ENCODE data around the gene RDH16. TPM values are rescaled to one million over a fixed set of nuclear protein-coding genes. Genes with fewer than 3 reads are reported as not detected.

The RDH16 gene
- total and polyA plus RNA-seq, 2 experiments from 2014 or later = 0.52 to 0.66 TPM

- ATAC-seq = no peak
- no peak overlapping the region for H3K27ac Mint-ChIP-seq
These were observed 3.1 kb downstream of the RDH16 start for GRCh38 chr12:56954057-56954957.

GRCh38 chr12:56953314-56953713, 4.1 kb downstream of the RDH16 start:
- Histone ChIP-seq H3K27ac (ENCODE audit: low read depth) (no peak overlapping the region), H3K4me1 (ENCODE audit: insufficient read depth) (no peaks in the 10 kb centered on the region), H3K79me2 (replicated peaks; ENCODE audit: insufficient read depth) (no peaks in the 10 kb centered on the region), H3K27me3 (ENCODE audit: insufficient read depth) (no peaks in the 10 kb centered on the region), H3F3A (replicated peaks; ENCODE audit: low read depth) (no peaks in the 10 kb centered on the region), H3K36me3 (ENCODE audit: insufficient read depth) (no peaks in the 10 kb centered on the region), H3K4me2 (no peak overlapping the region), H3K9me2 (ENCODE audit: insufficient read depth) (peaks cover 4% of the 10 kb centered on the region; the same call in 1 of the 2 replicates), H2AFZ (no peak overlapping the region), H3K4me3 (no peak overlapping the region), H4K20me1 (replicated peaks; ENCODE audit: insufficient read depth) (no peaks in the 10 kb centered on the region)
- Mint-ChIP-seq H3K36me3 (ENCODE audit: low read depth) (peaks cover 5% of the 10 kb centered on the region), H3K27ac (no peak overlapping the region), H3K4me3 (no peak overlapping the region), H3K9me3 (peaks cover 32% of the 10 kb centered on the region), H3K4me1 (no peaks in the 10 kb centered on the region), H3K27me3 (ENCODE audit: insufficient read depth, low read depth, poor library complexity) (peaks cover 12% of the 10 kb centered on the region)
- ATAC-seq (no peak), DNase-seq (ENCODE audit: low spot score) (no peak)
- TF ChIP-seq, protein P1, sequence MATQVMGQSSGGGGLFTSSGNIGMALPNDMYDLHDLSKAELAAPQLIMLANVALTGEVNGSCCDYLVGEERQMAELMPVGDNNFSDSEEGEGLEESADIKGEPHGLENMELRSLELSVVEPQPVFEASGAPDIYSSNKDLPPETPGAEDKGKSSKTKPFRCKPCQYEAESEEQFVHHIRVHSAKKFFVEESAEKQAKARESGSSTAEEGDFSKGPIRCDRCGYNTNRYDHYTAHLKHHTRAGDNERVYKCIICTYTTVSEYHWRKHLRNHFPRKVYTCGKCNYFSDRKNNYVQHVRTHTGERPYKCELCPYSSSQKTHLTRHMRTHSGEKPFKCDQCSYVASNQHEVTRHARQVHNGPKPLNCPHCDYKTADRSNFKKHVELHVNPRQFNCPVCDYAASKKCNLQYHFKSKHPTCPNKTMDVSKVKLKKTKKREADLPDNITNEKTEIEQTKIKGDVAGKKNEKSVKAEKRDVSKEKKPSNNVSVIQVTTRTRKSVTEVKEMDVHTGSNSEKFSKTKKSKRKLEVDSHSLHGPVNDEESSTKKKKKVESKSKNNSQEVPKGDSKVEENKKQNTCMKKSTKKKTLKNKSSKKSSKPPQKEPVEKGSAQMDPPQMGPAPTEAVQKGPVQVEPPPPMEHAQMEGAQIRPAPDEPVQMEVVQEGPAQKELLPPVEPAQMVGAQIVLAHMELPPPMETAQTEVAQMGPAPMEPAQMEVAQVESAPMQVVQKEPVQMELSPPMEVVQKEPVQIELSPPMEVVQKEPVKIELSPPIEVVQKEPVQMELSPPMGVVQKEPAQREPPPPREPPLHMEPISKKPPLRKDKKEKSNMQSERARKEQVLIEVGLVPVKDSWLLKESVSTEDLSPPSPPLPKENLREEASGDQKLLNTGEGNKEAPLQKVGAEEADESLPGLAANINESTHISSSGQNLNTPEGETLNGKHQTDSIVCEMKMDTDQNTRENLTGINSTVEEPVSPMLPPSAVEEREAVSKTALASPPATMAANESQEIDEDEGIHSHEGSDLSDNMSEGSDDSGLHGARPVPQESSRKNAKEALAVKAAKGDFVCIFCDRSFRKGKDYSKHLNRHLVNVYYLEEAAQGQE (IDR thresholded peaks at IDR 0.05; ENCODE audit: unreplicated experiment) = no peak
- no peak for TF ChIP-seq ZNF462 (CRISPR knock-in tag; IDR thresholded peaks at IDR 0.05)

More at GRCh38 chr12:56954057-56954957, 3.1 kb downstream of the RDH16 start:
- TF ChIP-seq, protein P2, sequence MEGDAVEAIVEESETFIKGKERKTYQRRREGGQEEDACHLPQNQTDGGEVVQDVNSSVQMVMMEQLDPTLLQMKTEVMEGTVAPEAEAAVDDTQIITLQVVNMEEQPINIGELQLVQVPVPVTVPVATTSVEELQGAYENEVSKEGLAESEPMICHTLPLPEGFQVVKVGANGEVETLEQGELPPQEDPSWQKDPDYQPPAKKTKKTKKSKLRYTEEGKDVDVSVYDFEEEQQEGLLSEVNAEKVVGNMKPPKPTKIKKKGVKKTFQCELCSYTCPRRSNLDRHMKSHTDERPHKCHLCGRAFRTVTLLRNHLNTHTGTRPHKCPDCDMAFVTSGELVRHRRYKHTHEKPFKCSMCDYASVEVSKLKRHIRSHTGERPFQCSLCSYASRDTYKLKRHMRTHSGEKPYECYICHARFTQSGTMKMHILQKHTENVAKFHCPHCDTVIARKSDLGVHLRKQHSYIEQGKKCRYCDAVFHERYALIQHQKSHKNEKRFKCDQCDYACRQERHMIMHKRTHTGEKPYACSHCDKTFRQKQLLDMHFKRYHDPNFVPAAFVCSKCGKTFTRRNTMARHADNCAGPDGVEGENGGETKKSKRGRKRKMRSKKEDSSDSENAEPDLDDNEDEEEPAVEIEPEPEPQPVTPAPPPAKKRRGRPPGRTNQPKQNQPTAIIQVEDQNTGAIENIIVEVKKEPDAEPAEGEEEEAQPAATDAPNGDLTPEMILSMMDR (conservative IDR thresholded peaks at IDR 0.05; ENCODE audit: low read depth in 2 of 2) = no peak
- no peak for TF ChIP-seq JUNB (IDR thresholded peaks at IDR 0.05; ENCODE audit: unreplicated experiment)
- TF ChIP-seq, protein P3, sequence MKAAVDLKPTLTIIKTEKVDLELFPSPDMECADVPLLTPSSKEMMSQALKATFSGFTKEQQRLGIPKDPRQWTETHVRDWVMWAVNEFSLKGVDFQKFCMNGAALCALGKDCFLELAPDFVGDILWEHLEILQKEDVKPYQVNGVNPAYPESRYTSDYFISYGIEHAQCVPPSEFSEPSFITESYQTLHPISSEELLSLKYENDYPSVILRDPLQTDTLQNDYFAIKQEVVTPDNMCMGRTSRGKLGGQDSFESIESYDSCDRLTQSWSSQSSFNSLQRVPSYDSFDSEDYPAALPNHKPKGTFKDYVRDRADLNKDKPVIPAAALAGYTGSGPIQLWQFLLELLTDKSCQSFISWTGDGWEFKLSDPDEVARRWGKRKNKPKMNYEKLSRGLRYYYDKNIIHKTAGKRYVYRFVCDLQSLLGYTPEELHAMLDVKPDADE (IDR thresholded peaks at IDR 0.05) = no peak
- H3K36me3 ChIP-seq (ENCODE audit: insufficient read depth) = no peaks in the 10 kb centered on the region
- no peak overlapping the region for H3K27ac ChIP-seq (ENCODE audit: low read depth)
- peaks cover 4% of the 10 kb centered on the region; the same call in 1 of the 2 replicates for H3K9me2 ChIP-seq (ENCODE audit: insufficient read depth)
- no peaks in the 10 kb centered on the region for H3K27me3 ChIP-seq (ENCODE audit: insufficient read depth)
- Mint-ChIP-seq H3K4me3 (no peak overlapping the region), H3K36me3 (ENCODE audit: low read depth) (peaks cover 5% of the 10 kb centered on the region), H3K9me3 (peaks cover 41% of the 10 kb centered on the region), H3K4me1 (no peaks in the 10 kb centered on the region), H3K27me3 (ENCODE audit: insufficient read depth, low read depth, poor library complexity) (peaks cover 12% of the 10 kb centered on the region)
- H4K20me1 ChIP-seq (replicated peaks; ENCODE audit: insufficient read depth) = no peaks in the 10 kb centered on the region
- DNase-seq (ENCODE audit: low spot score) = no peak
- H3K4me3 ChIP-seq = no peak overlapping the region
- H3K4me1 ChIP-seq (ENCODE audit: insufficient read depth) = no peaks in the 10 kb centered on the region
- H2AFZ ChIP-seq = no peak overlapping the region
- H3F3A ChIP-seq (replicated peaks; ENCODE audit: low read depth) = no peaks in the 10 kb centered on the region
- H3K79me2 ChIP-seq (replicated peaks; ENCODE audit: insufficient read depth) = no peaks in the 10 kb centered on the region
- no peak overlapping the region for H3K4me2 ChIP-seq

Data from GM23338 (cell line).